Neural cell (in vitro differentiated cells): ENCODE data around the gene MEOX1.

Source experiments
- CTCF ChIP-seq: fragments of 450-650 bp; IDR thresholded peaks from 2 replicates; pipeline ENCODE4 v1.5.1; 2014; ENCODE audit warnings: antibody characterized with exemption, mild to moderate bottlenecking, moderate library complexity; ENCODE audit not compliant: poor library complexity, severe bottlenecking
- EP300 ChIP-seq: fragments of 450-650 bp; conservative IDR thresholded peaks from 2 replicates; pipeline ENCODE4 v1.6.1; 2014; ENCODE audit warnings: antibody characterized with exemption, mild to moderate bottlenecking, moderate library complexity; ENCODE audit not compliant: poor library complexity, severe bottlenecking
- EZH2 ChIP-seq: fragments of 200-600, 300-800 bp; shearing (Covaris generic), sonication (generic); IDR thresholded peaks from 2 replicates; pipeline ENCODE4 v1.6.1; 2014; ENCODE audit warnings: antibody characterized with exemption, low read length, borderline replicate concordance, mild to moderate bottlenecking; ENCODE audit not compliant: insufficient read depth, poor library complexity, severe bottlenecking
- MXI1 ChIP-seq: fragments of 450-650 bp; conservative IDR thresholded peaks from 2 replicates; pipeline ENCODE4 v1.6.1; 2014; ENCODE audit warnings: antibody characterized with exemption, mild to moderate bottlenecking; ENCODE audit not compliant: poor library complexity, severe bottlenecking
- POLR2AphosphoS5 ChIP-seq: IDR thresholded peaks from 2 replicates; pipeline ENCODE4 v1.6.1; 2012
- TAF1 ChIP-seq: IDR thresholded peaks from 2 replicates; pipeline ENCODE4 v1.6.1; 2012; ENCODE audit warnings: low read depth

GRCh38 chr17:43669971-43670644, 8.4 kb upstream of the MEOX1 start:
- TF ChIP-seq CTCF (no peak), POLR2AphosphoS5 (no peak), EZH2 (no peak), MXI1 (no peak), EP300 (no peak), TAF1 (no peak)
